Lower leg skin (tissue), 4 donors: ENCODE data around the gene ADI1. TPM values are rescaled to one million over a fixed set of nuclear protein-coding genes. Genes with fewer than 3 reads are reported as not detected.
"Not testable (repeated sequence)": the region's sequence is repeated elsewhere in the genome, so short reads cannot be mapped to it uniquely, and the experiment has no call there.

Experiments used
- DNase-seq, 2 donors: peaks; one replicate each; pipeline ENCODE4 v3.0.0-alpha.2; 2019; ENCODE audit warnings: low spot score in 2 of 2
- H3K4me3 ChIP-seq: fragments of 200-600 bp; sonication (generic); 2 replicates; pipeline ENCODE4 v1.5.1; 2017; ENCODE audit warnings: mild to moderate bottlenecking, low read depth; ENCODE audit not compliant: poor library complexity, severe bottlenecking
- POLR2A ChIP-seq, 2 donors: fragments of 450-650 bp; IDR thresholded peaks; one replicate each; pipeline ENCODE4 v1.6.1; 2016 to 2017; ENCODE audit warnings: antibody characterized with exemption in 2 of 2, mild to moderate bottlenecking in 1 of 2, moderate library complexity in 1 of 2
- WGBS, 2 donors: methylation state at CpG; one replicate each; pipeline ENCODE4 v1.1.5; 2018; 5-methylcytosine and 5-hydroxymethylcytosine counted together
- intact Hi-C: fragments of 100-400 bp; cut with DNase I; formaldehyde crosslinking; loops from one replicate; pipeline ENCODE4 v1.15.0; 2023; ENCODE audit warnings: low total_unique reads
- total RNA-seq, 4 donors: library from RNA; depleted of rRNA; stranded (reverse); fragments of >200 nt; gene quantifications; one replicate each; pipeline ENCODE4 v1.1.0, GENCODE V29; 2016
- TF ChIP-seq, protein P1 (sequence below), 3 donors: fragments of 450-650 bp; IDR thresholded peaks; one replicate each; pipeline ENCODE4 v1.5.1; 2016; ENCODE audit warnings: antibody characterized with exemption in 3 of 3, mild to moderate bottlenecking in 3 of 3, moderate library complexity in 2 of 3

ADI1 gene
- total RNA-seq, 4 donors from 2014 or later, result 29.1 to 55.5 (median 44.1) TPM

DNA sequence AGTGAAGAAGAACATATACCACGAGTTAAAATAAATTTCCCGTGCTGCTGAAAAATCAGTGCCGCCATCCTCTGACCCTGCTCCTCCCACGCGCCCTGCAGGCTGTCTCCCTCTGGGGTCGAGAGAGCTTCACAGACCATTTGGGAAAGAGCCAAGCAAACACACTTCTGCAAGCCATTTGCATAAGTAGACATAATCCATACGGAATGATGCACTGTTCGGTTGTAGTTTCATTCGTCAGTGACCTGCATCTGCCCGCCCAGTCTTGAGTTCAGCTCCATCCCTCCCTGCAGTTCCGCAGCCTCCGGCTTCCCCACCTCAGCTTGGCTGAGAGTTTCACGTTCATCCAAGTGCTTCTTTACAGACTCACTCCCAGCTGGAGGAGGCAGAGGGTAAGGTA is 70.2 kb downstream of the ADI1 start:
- TF ChIP-seq POLR2A (IDR thresholded peaks at IDR 0.05), result no peak
- TF ChIP-seq, protein P1, sequence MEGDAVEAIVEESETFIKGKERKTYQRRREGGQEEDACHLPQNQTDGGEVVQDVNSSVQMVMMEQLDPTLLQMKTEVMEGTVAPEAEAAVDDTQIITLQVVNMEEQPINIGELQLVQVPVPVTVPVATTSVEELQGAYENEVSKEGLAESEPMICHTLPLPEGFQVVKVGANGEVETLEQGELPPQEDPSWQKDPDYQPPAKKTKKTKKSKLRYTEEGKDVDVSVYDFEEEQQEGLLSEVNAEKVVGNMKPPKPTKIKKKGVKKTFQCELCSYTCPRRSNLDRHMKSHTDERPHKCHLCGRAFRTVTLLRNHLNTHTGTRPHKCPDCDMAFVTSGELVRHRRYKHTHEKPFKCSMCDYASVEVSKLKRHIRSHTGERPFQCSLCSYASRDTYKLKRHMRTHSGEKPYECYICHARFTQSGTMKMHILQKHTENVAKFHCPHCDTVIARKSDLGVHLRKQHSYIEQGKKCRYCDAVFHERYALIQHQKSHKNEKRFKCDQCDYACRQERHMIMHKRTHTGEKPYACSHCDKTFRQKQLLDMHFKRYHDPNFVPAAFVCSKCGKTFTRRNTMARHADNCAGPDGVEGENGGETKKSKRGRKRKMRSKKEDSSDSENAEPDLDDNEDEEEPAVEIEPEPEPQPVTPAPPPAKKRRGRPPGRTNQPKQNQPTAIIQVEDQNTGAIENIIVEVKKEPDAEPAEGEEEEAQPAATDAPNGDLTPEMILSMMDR (IDR thresholded peaks at IDR 0.05), result no peak
- H3K4me3 ChIP-seq, result no peak overlapping the region
- intact Hi-C loops, result no loop called here
- DNase-seq, result no peak
- WGBS, 2 donors, result 83% methylated on average over 13 of the region's 13 CpGs

DNA sequence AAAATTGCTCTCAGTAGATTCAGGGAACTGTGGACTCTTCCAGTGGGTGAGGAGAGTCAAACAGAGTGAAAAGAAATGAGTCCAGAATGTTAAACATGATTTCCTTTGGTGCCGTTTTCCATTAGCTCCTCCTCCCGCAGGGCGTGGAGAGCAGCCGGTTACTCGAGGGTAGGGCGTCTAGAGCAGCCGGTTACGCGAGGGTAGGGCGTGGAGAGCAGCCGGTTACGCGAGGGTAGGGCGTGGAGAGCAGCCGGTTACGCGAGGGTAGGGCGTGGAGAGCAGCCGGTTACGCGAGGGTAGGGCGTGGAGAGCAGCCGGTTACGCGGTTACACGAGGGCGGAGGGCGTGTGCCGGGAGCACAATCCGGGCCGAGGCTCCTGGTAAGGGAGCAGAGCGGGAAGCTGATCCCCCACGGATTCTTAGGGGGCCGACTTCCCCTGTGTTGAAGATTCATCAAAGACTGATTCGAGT is 70.9 kb downstream of the ADI1 start:
- peak in 1 of 2 donors; percentile 84 for DNase-seq
- 76 to 80% methylated on average over 35 of the region's 35 CpGs for WGBS, 2 donors
- H3K4me3 ChIP-seq, intact Hi-C loops: not testable (repeated sequence)

DNA sequence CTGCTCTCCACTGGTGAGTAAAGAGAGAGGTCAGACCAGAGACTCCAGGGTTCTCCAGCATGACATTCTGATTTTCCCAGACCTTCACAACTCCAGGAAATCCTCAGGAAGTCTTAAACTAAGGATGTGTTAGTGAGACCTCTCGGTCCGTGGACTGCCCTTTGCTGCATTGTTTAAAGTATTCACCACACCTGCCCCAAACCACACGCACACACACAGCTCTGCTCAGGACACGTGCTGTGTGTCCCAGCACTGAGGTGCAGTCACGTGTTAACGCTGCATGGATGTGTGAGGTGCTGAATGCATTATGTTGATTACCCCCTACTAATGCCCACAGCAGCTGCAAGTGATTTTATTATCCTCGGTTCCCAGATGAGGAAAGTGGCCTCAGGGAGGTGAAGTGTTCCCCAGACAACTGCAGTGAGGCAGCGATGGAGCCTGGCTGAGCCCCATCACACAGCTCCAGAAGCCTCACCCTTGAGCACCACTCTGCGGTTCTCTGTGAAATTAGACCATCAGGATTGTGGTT is 71.5 kb downstream of the ADI1 start:
- 69 to 71% methylated on average over 9 of the region's 9 CpGs for WGBS, 2 donors
- H3K4me3 ChIP-seq, result no peak overlapping the region
- DNase-seq, result peak in 1 of 2 donors; percentile 76

More for the DNA sequence above, 71.5 kb downstream of the ADI1 start:
- TF ChIP-seq, protein P1 (IDR thresholded peaks at IDR 0.05), result no peak
- no peak for TF ChIP-seq POLR2A (IDR thresholded peaks at IDR 0.05)
- intact Hi-C loops, result no loop called here

Other genes with a start within 250 kb of the ADI1 start
- 10 to 100 TPM; 11.8 to 44.7 (median 26.9) TPM for gene EIPR1, start 141.7 kb downstream of the ADI1 start, total RNA-seq
- gene TRAPPC12, start 139.8 kb downstream of the ADI1 start, total RNA-seq, result 100 to 1,000 TPM in 3 of 4 donors, 10 to 100 TPM in 1; 79.4 to 139 (median 121) TPM
- 10 to 100 TPM; 10.7 to 17.1 (median 14.4) TPM for gene RNASEH1, start 38.8 kb upstream of the ADI1 start, total RNA-seq
- gene RPS7, start 55.7 kb upstream of the ADI1 start, total RNA-seq, result 1,000 to 10,000 TPM; 1,759 to 5,685 (median 2,637) TPM
- under 1 TPM in 3 of 4 donors, not detected in 1; 0.34 to 0.84 (median 0.59) TPM for gene COLEC11, start 75.6 kb upstream of the ADI1 start, total RNA-seq
- gene ALLC, start 138.7 kb upstream of the ADI1 start, total RNA-seq, result 1 to 10 TPM in 1 of 4 donors, under 1 TPM in 1, not detected in 2; 0.23 to 1.1 TPM
- gene DCDC2C, start 184.0 kb upstream of the ADI1 start, total RNA-seq, result under 1 TPM in 1 of 4 donors, not detected in 3; 0.16 TPM